Astrocyte (in vitro differentiated cells and primary cell): ENCODE data around the gene S100P.

Experiments used
- EZH2 ChIP-seq: IDR thresholded peaks from 2 replicates; pipeline ENCODE4 v1.6.1; 2012; ENCODE audit warnings: mild to moderate bottlenecking, low read length, inconsistent platforms; ENCODE audit not compliant: insufficient read depth
- TF ChIP-seq, protein P1 (sequence below): IDR thresholded peaks from 2 replicates; pipeline ENCODE4 v1.5.1; 2011; ENCODE audit warnings: low read depth, mild to moderate bottlenecking, inconsistent platforms, low read length, moderate library complexity; ENCODE audit not compliant: insufficient read depth

DNA sequence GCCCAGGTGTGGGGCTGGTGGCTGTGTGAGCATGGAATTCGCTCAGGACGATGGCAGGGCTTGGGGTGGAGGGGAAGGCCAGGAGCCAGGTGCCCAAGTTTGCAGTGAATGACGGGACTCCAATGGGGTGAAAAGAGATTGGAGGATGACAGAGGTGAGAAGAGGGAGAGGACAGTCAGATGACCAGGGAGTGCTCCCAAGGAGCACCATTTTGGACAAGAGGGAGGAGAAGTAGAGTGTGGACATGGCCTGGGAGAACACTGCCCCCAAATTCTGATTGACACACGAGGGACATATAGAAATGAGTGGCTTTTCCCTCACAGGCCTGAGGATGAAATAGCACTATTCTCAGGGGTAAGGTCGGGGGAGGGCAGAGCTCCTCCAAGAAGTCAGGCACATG is 46.5 kb upstream of the S100P start:
- TF ChIP-seq, protein P1, sequence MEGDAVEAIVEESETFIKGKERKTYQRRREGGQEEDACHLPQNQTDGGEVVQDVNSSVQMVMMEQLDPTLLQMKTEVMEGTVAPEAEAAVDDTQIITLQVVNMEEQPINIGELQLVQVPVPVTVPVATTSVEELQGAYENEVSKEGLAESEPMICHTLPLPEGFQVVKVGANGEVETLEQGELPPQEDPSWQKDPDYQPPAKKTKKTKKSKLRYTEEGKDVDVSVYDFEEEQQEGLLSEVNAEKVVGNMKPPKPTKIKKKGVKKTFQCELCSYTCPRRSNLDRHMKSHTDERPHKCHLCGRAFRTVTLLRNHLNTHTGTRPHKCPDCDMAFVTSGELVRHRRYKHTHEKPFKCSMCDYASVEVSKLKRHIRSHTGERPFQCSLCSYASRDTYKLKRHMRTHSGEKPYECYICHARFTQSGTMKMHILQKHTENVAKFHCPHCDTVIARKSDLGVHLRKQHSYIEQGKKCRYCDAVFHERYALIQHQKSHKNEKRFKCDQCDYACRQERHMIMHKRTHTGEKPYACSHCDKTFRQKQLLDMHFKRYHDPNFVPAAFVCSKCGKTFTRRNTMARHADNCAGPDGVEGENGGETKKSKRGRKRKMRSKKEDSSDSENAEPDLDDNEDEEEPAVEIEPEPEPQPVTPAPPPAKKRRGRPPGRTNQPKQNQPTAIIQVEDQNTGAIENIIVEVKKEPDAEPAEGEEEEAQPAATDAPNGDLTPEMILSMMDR, result no peak
- TF ChIP-seq EZH2, result no peak
